Transverse colon (tissue), 4 donors: ENCODE measurements around the gene TGM3. TPM values are rescaled to one million over a fixed set of nuclear protein-coding genes. Genes with fewer than 3 reads are reported as not detected.

ENCODE experiments used
- DNase-seq: peaks from one replicate; pipeline ENCODE4 v3.0.0-alpha.2; 2019
- H3K27ac ChIP-seq, 4 donors: fragments of 200-600 bp; sonication (generic); 2 replicates each; pipeline ENCODE4 v1.5.1; 2016 to 2018; ENCODE audit warnings: inconsistent platforms in 4 of 4
- H3K27me3 ChIP-seq: fragments of 200-600 bp; sonication (generic); 2 replicates; pipeline ENCODE4 v1.5.1; 2017; ENCODE audit warnings: inconsistent platforms
- H3K36me3 ChIP-seq, 4 donors: fragments of 200-600 bp; sonication (generic); 2 replicates each; pipeline ENCODE4 v1.5.1; 2017 to 2019; ENCODE audit warnings: inconsistent platforms in 4 of 4
- H3K4me1 ChIP-seq, 4 donors: fragments of 200-600 bp; sonication (generic); 2 replicates each; pipeline ENCODE4 v1.5.1; 2017 to 2020; ENCODE audit warnings: inconsistent platforms in 4 of 4
- H3K4me3 ChIP-seq, 4 donors: fragments of 200-600 bp; sonication (generic); 1 replicate in 1 of 4; 2 replicates in 3 of 4; pipeline versions ENCODE4 v1.5.1 to v1.6.1; 2017 to 2019; ENCODE audit warnings: inconsistent platforms in 4 of 4
- H3K9me3 ChIP-seq, 2 donors: fragments of 200-600 bp; sonication (generic); 2 replicates each; pipeline ENCODE4 v1.5.1; 2017 to 2019; ENCODE audit warnings: inconsistent platforms in 2 of 2
- CTCF ChIP-seq, 5 experiments: fragments of 200-600 bp in 3 of 5; fragments of 450-650 bp in 2 of 5; sonication (generic) in 3 of 5; IDR thresholded peaks; 1 replicate in 2 of 5; 2 replicates in 3 of 5; pipeline ENCODE4 v1.5.1; 2016 to 2017; ENCODE audit warnings: antibody characterized with exemption in 5 of 5, inconsistent platforms in 3 of 5, mild to moderate bottlenecking in 2 of 5, moderate library complexity in 1 of 5
- EP300 ChIP-seq: sonication (generic); formaldehyde crosslinking; IDR thresholded peaks from one replicate; pipeline ENCODE4 v1.6.1; 2017; ENCODE audit warnings: antibody characterized with exemption, low read depth
- POLR2A ChIP-seq: fragments of 450-650 bp; IDR thresholded peaks from one replicate; pipeline ENCODE4 v1.6.1; 2016; ENCODE audit warnings: antibody characterized with exemption, mild to moderate bottlenecking, moderate library complexity
- POLR2AphosphoS5 ChIP-seq, 3 donors: sonication (generic); formaldehyde crosslinking; IDR thresholded peaks; one replicate each; pipeline ENCODE4 v1.6.1; 2016; ENCODE audit warnings: antibody characterized with exemption in 3 of 3
- WGBS, 2 donors: methylation state at CpG; one replicate each; pipeline ENCODE4 v1.1.5; 2018; ENCODE audit warnings: low coverage in 1 of 2; 5-methylcytosine and 5-hydroxymethylcytosine counted together
- in situ Hi-C, 4 donors: fragments of 200-750 bp; cut with MboI; loops; one replicate each; pipeline versions ENCODE4 v1.15.0 to v1.15.1; 2017; ENCODE audit warnings: low sequenced_read_pairs in 3 of 4, low pct_ligation_motif_present in 1 of 4, low pct_unique_long_range_greater_than_20kb in 1 of 4
- intact Hi-C: fragments of 100-400 bp; cut with DNase I; formaldehyde crosslinking; loops from one replicate; pipeline ENCODE4 v1.15.1; 2023; ENCODE audit warnings: low total_unique reads
- total RNA-seq, 4 donors: library from RNA; depleted of rRNA; stranded (reverse); fragments of >200 nt; gene quantifications; one replicate each; pipeline ENCODE4 v1.1.0, GENCODE V29; 2016

The TGM3 gene
- total RNA-seq, 4 donors from 2014 or later: 0.14 TPM; not detected in 3

- no peaks in the 10 kb centered on the region for H3K36me3 ChIP-seq
- WGBS, 2 donors: 78 to 82% methylated on average over 4 to 6 of the region's 6 CpGs
- intact Hi-C loops: no loop called here
These were observed 43.3 kb upstream of the TGM3 start for GRCh38 chr20:2252419-2252997.

DNA sequence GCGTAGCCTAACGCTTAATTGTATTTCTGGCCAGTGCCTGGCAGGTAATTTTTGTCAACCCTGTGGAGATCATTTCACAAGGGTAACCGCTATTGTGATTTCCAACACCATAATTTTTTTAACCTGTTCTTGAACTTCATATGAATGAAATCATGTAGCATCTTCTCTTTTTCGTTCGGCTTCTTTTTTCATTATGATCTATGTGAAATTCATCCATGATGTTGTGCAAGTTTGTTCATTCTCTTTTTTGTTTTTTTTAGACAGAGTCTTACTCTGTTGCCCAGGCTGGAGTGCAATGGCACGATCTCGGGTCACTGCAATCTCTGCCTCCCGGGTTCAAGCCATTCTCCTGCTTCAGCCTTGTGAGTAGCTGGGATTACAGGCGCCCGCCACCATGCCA is 42.5 kb upstream of the TGM3 start:
- intact Hi-C loops: no loop called here
- no peaks in the 10 kb centered on the region for H3K9me3 ChIP-seq
- no peak for DNase-seq
- H3K27me3 ChIP-seq: no peaks in the 10 kb centered on the region
- H3K4me1 ChIP-seq: no peaks in the 10 kb centered on the region
- no peak overlapping the region for H3K4me3 ChIP-seq
- 90 to 100% methylated on average over 2 to 10 of the region's 10 CpGs for WGBS, 2 donors
- H3K36me3 ChIP-seq: no peaks in the 10 kb centered on the region
- H3K27ac ChIP-seq: no peak overlapping the region
- in situ Hi-C loops: no loop called here
- TF ChIP-seq EP300 (no peak), POLR2A (no peak), CTCF (IDR thresholded peaks at IDR 0.05) (no peak), POLR2AphosphoS5 (IDR thresholded peaks at IDR 0.05) (no peak)

More at GRCh38 chr20:2252419-2252997, 43.3 kb upstream of the TGM3 start:
- Histone ChIP-seq H3K4me1 (no peaks in the 10 kb centered on the region), H3K27me3 (no peaks in the 10 kb centered on the region), H3K4me3 (no peak overlapping the region), H3K9me3 (no peaks in the 10 kb centered on the region), H3K27ac (no peak overlapping the region)
- no peak for DNase-seq
- in situ Hi-C loops: no loop called here
- TF ChIP-seq POLR2AphosphoS5 (IDR thresholded peaks at IDR 0.05): no peak
- no peak for TF ChIP-seq CTCF (IDR thresholded peaks at IDR 0.05)
- TF ChIP-seq POLR2A: no peak
- no peak for TF ChIP-seq EP300

GRCh38 chr20:2254333-2254732 is 41.5 kb upstream of the TGM3 start:
- in situ Hi-C loops (no loop called here), intact Hi-C loops (no loop called here)
- H3K4me1 ChIP-seq: no peaks in the 10 kb centered on the region
- no peak overlapping the region for H3K27ac ChIP-seq
- H3K4me3 ChIP-seq: no peak overlapping the region
- DNase-seq: no peak
- H3K9me3 ChIP-seq: no peaks in the 10 kb centered on the region
- TF ChIP-seq POLR2AphosphoS5 (IDR thresholded peaks at IDR 0.05) (no peak), EP300 (no peak), CTCF (IDR thresholded peaks at IDR 0.05) (no peak)
- H3K36me3 ChIP-seq: no peaks in the 10 kb centered on the region
- 67 to 69% methylated on average over 1 of the region's 1 CpG for WGBS, 2 donors
- no peaks in the 10 kb centered on the region for H3K27me3 ChIP-seq

DNA sequence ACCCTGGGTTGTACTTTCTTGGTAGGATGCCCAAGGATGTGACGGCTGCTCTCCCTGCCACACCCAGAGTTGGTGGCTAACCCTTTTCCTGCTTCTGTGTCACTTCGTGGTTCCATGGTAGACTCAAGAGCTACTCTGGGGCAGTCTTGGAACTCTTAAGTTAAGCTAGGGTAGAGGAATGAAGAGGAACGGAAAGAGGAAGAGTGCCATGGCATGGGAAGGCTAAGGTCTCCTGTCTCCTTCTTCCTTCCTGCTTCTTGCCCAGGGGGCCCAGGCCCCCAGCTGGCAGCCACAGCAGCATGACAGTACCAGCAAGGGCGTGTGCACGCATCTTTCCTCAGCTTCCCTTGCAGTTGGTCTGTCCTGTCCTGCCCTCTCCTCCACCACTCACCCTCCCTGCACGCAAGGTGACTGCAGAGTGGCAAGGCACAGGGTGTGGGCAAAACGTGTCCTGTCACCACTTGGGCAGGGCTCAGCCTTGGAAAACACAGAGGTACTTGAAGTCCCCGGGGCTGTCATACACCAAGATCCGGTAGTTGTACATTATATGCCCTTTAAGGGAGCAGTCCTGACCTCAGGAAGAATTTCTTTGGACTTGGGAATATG is 39.8 kb upstream of the TGM3 start:
- no peaks in the 10 kb centered on the region for H3K27me3 ChIP-seq
- peaks cover 0 to 3% (median 0%) of the 10 kb centered on the region in 4 donors for H3K4me1 ChIP-seq
- WGBS, 2 donors: 54% methylated on average over 9 of the region's 9 CpGs; no CpG with 5 or more reads in 1 of the 2 donors

More for the DNA sequence above, 39.8 kb upstream of the TGM3 start:
- Histone ChIP-seq H3K36me3 (no peaks in the 10 kb centered on the region), H3K9me3 (no peaks in the 10 kb centered on the region), H3K4me3 (no peak overlapping the region), H3K27ac (no peak overlapping the region)
- TF ChIP-seq EP300 (no peak), POLR2A (no peak), CTCF (IDR thresholded peaks at IDR 0.05) (no peak), POLR2AphosphoS5 (IDR thresholded peaks at IDR 0.05) (no peak)
- intact Hi-C loops (no loop called here), in situ Hi-C loops (no loop called here)
- DNase-seq: no peak
